Keratinocyte (primary cell): Measurements from ENCODE around the gene CACNB4.

Source experiments
- EZH2 ChIP-seq: IDR thresholded peaks from one replicate; pipeline ENCODE4 v1.6.1; 2012; ENCODE audit warnings: inconsistent platforms, mild to moderate bottlenecking, low read length, moderate library complexity
- TF ChIP-seq, protein P1 (sequence below), 3 experiments: IDR thresholded peaks in 1 of 3; conservative IDR thresholded peaks in 1 of 3; optimal IDR thresholded peaks in 1 of 3; 2 replicates in 2 of 3; 3 replicates in 1 of 3; pipeline versions ENCODE3 to v1.5.1; 2011; ENCODE audit warnings: low read length in 3 of 3, mild to moderate bottlenecking in 3 of 3, moderate library complexity in 2 of 3, control low read depth in 1 of 3, inconsistent platforms in 1 of 3; ENCODE audit not compliant: insufficient read depth in 2 of 3; ENCODE audit errors: extremely low read depth in 1 of 3

DNA sequence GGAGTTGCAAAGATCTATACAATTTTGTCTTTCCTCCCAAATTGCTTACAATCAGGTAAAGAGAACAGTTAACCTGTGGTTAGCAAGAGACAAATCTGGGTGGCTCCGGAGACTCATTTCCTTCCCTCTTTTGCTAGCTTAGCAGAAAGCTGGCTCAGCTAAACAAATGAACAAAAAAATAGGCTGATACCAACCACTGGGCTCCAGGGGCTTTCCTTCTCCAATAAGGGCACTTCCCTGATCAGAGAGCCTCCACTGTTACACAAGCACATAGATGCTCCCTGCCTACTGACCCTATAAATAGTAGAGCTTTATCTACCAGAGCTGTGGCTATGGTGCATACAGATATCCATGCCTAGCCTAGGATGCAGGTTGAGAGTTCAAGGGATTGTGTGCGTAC is 180.5 kb downstream of the CACNB4 start:
- TF ChIP-seq, protein P1, sequence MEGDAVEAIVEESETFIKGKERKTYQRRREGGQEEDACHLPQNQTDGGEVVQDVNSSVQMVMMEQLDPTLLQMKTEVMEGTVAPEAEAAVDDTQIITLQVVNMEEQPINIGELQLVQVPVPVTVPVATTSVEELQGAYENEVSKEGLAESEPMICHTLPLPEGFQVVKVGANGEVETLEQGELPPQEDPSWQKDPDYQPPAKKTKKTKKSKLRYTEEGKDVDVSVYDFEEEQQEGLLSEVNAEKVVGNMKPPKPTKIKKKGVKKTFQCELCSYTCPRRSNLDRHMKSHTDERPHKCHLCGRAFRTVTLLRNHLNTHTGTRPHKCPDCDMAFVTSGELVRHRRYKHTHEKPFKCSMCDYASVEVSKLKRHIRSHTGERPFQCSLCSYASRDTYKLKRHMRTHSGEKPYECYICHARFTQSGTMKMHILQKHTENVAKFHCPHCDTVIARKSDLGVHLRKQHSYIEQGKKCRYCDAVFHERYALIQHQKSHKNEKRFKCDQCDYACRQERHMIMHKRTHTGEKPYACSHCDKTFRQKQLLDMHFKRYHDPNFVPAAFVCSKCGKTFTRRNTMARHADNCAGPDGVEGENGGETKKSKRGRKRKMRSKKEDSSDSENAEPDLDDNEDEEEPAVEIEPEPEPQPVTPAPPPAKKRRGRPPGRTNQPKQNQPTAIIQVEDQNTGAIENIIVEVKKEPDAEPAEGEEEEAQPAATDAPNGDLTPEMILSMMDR (optimal IDR thresholded peaks at IDR 0.05 in 1 of 3, IDR thresholded peaks at IDR 0.05 in 1 of 3, conservative IDR thresholded peaks at IDR 0.05 in 1 of 3; ENCODE audit: extremely low read depth in 1 of 3, insufficient read depth in 2 of 3, low read length in 3 of 3): no peak
- TF ChIP-seq EZH2: no peak
